22Rv1 (cell line): ENCODE results near the gene YBX2.

ENCODE experiments used
- CTCF ChIP-seq: fragments of 450-650 bp; IDR thresholded peaks from 2 replicates; pipeline ENCODE4 v1.5.1; 2017; ENCODE audit warnings: mild to moderate bottlenecking
- ZFX ChIP-seq: fragments of 450-650 bp; IDR thresholded peaks from 2 replicates; pipeline ENCODE4 v1.6.1; 2017; ENCODE audit warnings: antibody characterized with exemption, borderline replicate concordance

- TF ChIP-seq CTCF: no peak
- TF ChIP-seq ZFX: no peak
Measured at GRCh38 chr17:7256766-7257456, 37.5 kb downstream of the YBX2 start.
